ENCODE results near the gene DYSF.

GRCh38 chr2:71458413-71459083, 5.2 kb downstream of the DYSF start:
- TF ChIP-seq CTCF (conservative IDR thresholded peaks at IDR 0.05) = no peak
- no peak for TF ChIP-seq ZFX (IDR thresholded peaks at IDR 0.05)

Measured in C4-2B (cell line).